GM18499 (cell line): ENCODE results near the gene SMIM36.
"Not testable (repeated sequence)": the region's sequence is repeated elsewhere in the genome, so short reads cannot be mapped to it uniquely, and the experiment has no call there.

Source experiments
- ATAC-seq: cut with Tn5 transposase; IDR thresholded peaks from one replicate; pipeline ENCODE4 v1.9.1; 2021; ENCODE audit warnings: moderate number of reproducible peaks; ENCODE audit not compliant: insufficient read depth, unreplicated experiment

Gene SMIM36

GRCh38 chr17:55420067-55420775, 91.0 kb downstream of the SMIM36 start:
- ATAC-seq, result peak; percentile 41

- no peak for ATAC-seq
Observed at GRCh38 chr17:55418369-55419268, 92.6 kb downstream of the SMIM36 start.

- ATAC-seq, result no peak
Observed at GRCh38 chr17:55417411-55418268, 93.6 kb downstream of the SMIM36 start.

- no peak for ATAC-seq
Observed at GRCh38 chr17:55416470-55417052, 94.7 kb downstream of the SMIM36 start.

- ATAC-seq, result no peak
Observed at GRCh38 chr17:55416000-55416399, 95.3 kb downstream of the SMIM36 start.

- ATAC-seq, result no peak
Observed at GRCh38 chr17:55414983-55415382, 96.3 kb downstream of the SMIM36 start.

- no peak for ATAC-seq
Observed at GRCh38 chr17:55413825-55414489, 97.3 kb downstream of the SMIM36 start.

- ATAC-seq, result no peak
Observed at GRCh38 chr17:55411463-55411855, 99.8 kb downstream of the SMIM36 start.

- no peak for ATAC-seq
Observed at GRCh38 chr17:55410722-55411462, 100.4 kb downstream of the SMIM36 start.

GRCh38 chr17:55409030-55409800, 102.0 kb downstream of the SMIM36 start:
- ATAC-seq, result no peak

GRCh38 chr17:55407641-55408566, 103.3 kb downstream of the SMIM36 start:
- ATAC-seq, result no peak

- no peak for ATAC-seq
Observed at GRCh38 chr17:55405600-55405999, 105.7 kb downstream of the SMIM36 start.

GRCh38 chr17:55404197-55404596, 107.1 kb downstream of the SMIM36 start:
- not testable (repeated sequence) for ATAC-seq

GRCh38 chr17:55402374-55402773, 108.9 kb downstream of the SMIM36 start:
- ATAC-seq, result no peak
